Activated T-cell treated with anti-CD3 and anti-CD28 coated beads for 48 hours (primary cell): Measurements from ENCODE around the gene SLC13A2.

Source experiments
- DNase-seq: peaks from one replicate; pipeline ENCODE4 v3.0.0-alpha.2; 2020; ENCODE audit warnings: low read depth

Gene SLC13A2

DNA sequence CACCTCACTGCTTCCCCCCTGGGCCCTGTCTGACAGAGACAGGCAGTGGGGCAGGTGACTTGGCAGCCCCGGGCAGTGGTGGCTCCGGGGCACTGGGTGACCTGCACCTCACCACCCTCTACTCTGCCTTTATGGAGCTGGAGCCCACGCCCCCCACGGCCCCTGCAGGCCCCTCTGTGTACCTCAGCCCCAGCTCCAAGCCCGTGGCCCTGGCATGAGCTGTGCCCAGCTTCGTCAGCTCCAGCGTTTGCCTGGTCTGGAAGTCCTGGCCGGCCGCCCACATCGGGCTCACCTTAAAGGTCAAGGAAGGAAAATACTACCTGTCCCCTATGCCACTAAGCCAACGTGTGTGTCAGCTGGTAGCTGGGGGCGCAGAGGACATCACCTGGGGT lies 63.8 kb downstream of the SLC13A2 start:
- DNase-seq: no peak

DNA sequence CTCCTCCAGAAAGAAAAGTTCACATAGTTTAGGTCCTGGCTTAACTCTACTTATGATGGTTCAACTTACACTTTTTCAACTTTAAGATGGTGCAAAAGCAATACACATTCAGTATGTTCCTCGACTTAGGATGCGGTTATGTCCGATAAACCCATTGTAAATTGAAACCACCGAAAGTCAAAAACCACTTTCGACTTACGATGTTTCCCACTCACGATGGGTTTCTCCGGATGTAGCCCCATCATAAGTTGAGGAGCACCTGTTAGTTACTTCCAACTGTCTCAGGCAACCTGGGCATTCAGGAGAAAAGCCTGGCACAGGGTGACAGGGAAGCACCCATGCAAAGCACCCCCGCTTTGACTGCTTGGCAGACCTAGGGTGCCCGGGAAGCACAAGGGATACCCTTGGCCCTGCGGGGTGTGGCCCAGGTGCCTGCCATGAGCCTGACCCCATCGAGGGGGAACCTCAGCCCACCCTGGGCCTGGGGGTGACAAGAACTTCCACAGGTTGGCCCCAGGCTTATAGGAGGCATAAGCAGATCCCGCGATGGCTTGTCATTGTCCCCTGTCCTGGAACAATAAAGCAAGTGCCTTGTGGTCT lies 65.0 kb downstream of the SLC13A2 start:
- DNase-seq: no peak

DNA sequence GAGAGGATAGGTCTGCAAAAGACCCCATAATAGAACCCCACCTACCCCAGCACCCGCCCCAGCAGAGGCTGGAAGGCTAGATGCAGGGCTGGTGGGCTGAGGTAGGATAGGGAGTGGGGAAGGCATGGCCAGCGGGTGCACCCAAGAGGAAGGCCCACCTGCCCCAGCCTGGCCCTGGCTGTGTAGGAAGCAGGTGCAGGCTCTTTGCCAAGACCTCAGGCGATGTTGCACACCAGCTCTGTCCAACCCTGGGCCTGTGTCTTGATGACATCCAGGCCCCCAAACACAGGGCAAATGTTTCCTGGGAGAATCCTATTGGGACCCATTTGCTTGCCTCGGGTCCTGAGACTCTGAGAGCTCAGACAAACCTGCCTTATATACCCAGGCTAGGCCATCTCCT lies 66.8 kb downstream of the SLC13A2 start:
- DNase-seq: no peak

DNA sequence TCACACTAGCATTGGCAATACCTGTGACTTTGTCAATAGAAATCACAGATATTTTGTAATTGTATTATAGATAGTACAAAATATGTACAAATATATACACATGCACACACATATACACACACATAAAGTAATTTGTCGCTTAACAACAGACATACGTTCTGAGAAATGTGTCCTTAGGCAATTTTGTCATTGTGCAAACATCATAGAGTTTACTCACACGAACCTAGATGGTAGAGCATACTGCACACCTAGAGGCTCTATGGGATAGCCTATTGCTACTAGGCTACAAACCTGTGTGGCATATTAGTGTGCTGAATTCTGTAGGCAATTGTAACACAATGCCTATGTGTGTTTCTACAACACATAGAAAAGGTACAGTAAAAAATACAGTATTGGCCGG lies 68.0 kb downstream of the SLC13A2 start:
- DNase-seq: no peak

DNA sequence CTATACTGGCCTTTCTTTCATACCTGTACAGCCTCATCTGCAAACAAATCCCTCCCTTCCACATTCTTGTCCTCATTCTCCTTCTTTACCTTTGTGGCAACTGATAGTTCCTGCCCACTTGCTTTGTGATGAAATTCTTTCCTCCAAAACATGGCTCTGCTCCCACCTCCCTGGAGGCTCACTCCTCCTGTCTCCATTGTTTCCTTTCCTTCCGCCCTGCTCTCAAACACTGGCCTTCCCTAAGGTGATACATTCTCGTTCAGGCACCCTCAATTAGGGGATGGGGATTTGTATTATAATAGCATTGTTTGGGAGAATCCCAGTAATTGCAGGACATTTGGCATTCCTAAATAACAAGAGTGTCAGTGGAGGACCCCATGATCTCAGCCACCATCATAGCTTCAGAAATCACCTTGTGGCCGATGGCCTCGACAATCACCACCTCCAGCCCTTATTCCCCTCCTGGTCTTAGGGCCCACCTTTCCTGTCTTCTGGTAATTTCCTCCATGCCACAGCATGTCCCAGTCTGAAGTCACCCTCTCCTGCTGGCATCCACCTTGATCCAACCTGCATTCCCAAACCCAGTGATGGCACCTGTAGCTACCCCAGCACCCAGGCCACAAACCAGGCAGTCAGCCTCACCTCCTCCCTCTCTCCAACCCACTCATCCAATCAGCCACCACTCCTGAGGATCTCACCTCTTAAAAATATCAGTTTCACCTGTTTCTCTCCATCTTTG lies 71.1 kb downstream of the SLC13A2 start:
- no peak for DNase-seq

DNA sequence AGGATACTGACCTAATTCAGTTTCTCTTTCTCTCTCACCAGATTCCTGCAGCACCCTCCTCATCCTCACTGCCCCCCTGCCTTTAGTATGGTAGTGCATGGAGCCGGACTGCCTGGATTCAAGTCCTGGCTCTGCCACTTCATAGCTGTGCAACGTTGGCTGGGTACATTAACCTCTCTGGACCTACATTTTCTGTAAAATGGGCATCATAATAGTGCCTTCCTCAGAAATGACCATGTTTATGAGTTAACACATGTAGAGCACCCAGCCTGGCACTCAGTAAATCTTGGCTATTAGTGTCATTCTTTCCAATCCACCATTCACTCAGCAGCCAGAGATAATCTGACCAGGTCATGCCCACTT lies 71.7 kb downstream of the SLC13A2 start:
- no peak for DNase-seq

DNA sequence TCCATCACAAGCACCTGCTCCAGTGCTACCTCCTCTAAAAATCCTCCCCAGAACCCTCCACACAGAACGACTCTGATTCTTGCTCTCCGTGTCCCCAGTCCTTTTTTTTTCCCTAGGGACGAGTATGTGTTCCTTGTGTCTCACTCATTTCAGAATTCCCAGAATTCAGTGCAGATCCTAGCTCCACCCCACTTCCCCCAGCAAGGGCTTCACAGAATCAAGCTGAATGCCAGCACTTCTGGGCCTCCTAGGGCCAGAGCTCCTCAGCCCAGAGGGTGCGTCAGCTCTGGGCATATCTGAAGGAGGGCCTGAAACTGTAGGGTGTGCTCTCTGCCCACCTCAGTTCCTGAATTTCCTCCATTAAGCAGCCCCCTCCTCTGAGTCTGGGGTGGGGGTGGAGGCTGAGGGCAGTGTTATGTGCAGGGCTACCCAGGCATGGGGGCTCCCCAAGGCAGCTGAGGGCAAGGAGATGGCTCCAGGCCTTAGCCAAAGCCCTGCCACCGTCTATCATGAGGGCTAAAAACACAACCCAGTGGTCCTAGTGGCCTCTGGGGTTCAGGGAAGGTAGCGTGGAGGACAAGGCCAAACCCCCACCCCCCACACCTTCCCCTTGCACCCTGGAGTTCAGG lies 72.5 kb downstream of the SLC13A2 start:
- no peak for DNase-seq

DNA sequence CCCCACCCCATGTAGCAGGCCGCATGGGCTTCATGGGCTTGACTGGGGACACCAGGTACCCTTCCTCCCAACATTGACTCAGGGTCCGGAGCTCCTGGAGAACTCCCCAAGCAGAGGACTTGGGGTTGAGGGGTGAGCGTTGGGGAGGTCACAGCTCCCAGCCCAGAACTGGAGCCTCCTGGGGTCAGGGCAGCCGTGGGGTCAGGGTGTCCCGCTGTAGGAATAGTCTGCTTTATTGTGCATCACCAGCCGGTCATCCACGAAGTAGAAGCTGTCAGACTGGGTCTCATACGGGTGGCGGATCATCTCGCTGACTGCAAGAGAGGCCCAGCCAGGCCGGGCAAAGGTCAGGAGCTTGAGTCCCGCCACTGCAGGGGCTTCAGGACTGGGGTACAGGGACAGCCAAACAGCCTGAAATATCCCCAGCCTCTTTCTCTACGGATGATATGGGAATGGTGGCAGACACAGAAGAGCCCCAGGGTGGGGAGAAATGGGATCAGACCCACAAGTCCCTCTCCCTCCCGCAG lies 73.7 kb downstream of the SLC13A2 start:
- no peak for DNase-seq
